Neural cell (in vitro differentiated cells): Measurements from ENCODE around the gene WDR12. TPM values are rescaled to one million over a fixed set of nuclear protein-coding genes. Genes with fewer than 3 reads are reported as not detected.

Experiments
- H2AFZ ChIP-seq: fragments of 200-600, 300-800 bp; sonication (generic), shearing (Covaris generic); 2 replicates; pipeline ENCODE4 v1.6.0; 2014; ENCODE audit warnings: low read depth, mild to moderate bottlenecking, antibody characterized with exemption, low read length, moderate library complexity
- H3F3A ChIP-seq: fragments of 200-600 bp; shearing (Covaris generic); 2 replicates; pipeline ENCODE4 v1.6.1; 2016; ENCODE audit warnings: mild to moderate bottlenecking, moderate library complexity, mixed read lengths, antibody characterized with exemption, low read length; ENCODE audit not compliant: insufficient read depth, poor library complexity, severe bottlenecking
- H3K27ac ChIP-seq: fragments of 200-600, 300-800 bp; sonication (generic), shearing (Covaris generic); 2 replicates; pipeline ENCODE4 v1.5.1; 2014; ENCODE audit warnings: mild to moderate bottlenecking, low read length, moderate library complexity
- H3K27me3 ChIP-seq: fragments of 300-800, 200-600 bp; sonication (generic), shearing (Covaris generic); 2 replicates; pipeline ENCODE4 v1.6.0; 2014; ENCODE audit warnings: mild to moderate bottlenecking, low read depth, low read length, moderate library complexity; ENCODE audit not compliant: insufficient read depth
- H3K36me3 ChIP-seq: fragments of 300-800, 200-600 bp; sonication (generic), shearing (Covaris generic); 2 replicates; pipeline ENCODE4 v1.5.1; 2014; ENCODE audit warnings: mild to moderate bottlenecking, antibody characterized with exemption, low read length, moderate library complexity; ENCODE audit not compliant: insufficient read depth
- H3K4me2 ChIP-seq: fragments of 300-800, 200-600 bp; sonication (generic), shearing (Covaris generic); 2 replicates; pipeline ENCODE4 v1.6.0; 2014; ENCODE audit warnings: mild to moderate bottlenecking, low read length
- H3K4me3 ChIP-seq: fragments of 300-800, 200-600 bp; sonication (generic), shearing (Covaris generic); 2 replicates; pipeline ENCODE4 v1.5.1; 2014; ENCODE audit warnings: mild to moderate bottlenecking, low read length, moderate library complexity
- H3K79me2 ChIP-seq: fragments of 200-600 bp; shearing (Covaris generic); replicated peaks from 2 replicates; pipeline ENCODE4 v1.6.0; 2014; ENCODE audit warnings: mild to moderate bottlenecking, low read length, moderate library complexity; ENCODE audit not compliant: insufficient read depth
- H3K9ac ChIP-seq: fragments of 300-800, 200-600 bp; sonication (generic), shearing (Covaris generic); 2 replicates; pipeline ENCODE4 v1.6.1; 2016; ENCODE audit warnings: mild to moderate bottlenecking, low read length, mixed read lengths
- H3K9me2 ChIP-seq: fragments of 200-600 bp; shearing (Covaris generic); 2 replicates; pipeline ENCODE4 v1.6.1; 2016; ENCODE audit warnings: mild to moderate bottlenecking, low read length, mixed read lengths; ENCODE audit not compliant: insufficient read depth
- H3K9me3 ChIP-seq: fragments of 200-600, 300-800 bp; sonication (generic), shearing (Covaris generic); 2 replicates; pipeline ENCODE4 v1.6.1; 2016; ENCODE audit warnings: mild to moderate bottlenecking, mixed run types, low read length, moderate library complexity, mixed read lengths
- H4K20me1 ChIP-seq: fragments of 200-600 bp; shearing (Covaris generic); 2 replicates; pipeline ENCODE4 v1.6.1; 2016; ENCODE audit warnings: mild to moderate bottlenecking, mixed run types; ENCODE audit not compliant: insufficient read depth
- CTCF ChIP-seq: fragments of 450-650 bp; IDR thresholded peaks from 2 replicates; pipeline ENCODE4 v1.5.1; 2014; ENCODE audit warnings: antibody characterized with exemption, mild to moderate bottlenecking, moderate library complexity; ENCODE audit not compliant: poor library complexity, severe bottlenecking
- EP300 ChIP-seq: fragments of 450-650 bp; conservative IDR thresholded peaks from 2 replicates; pipeline ENCODE4 v1.6.1; 2014; ENCODE audit warnings: antibody characterized with exemption, mild to moderate bottlenecking, moderate library complexity; ENCODE audit not compliant: poor library complexity, severe bottlenecking
- EZH2 ChIP-seq: fragments of 200-600, 300-800 bp; shearing (Covaris generic), sonication (generic); IDR thresholded peaks from 2 replicates; pipeline ENCODE4 v1.6.1; 2014; ENCODE audit warnings: antibody characterized with exemption, low read length, borderline replicate concordance, mild to moderate bottlenecking; ENCODE audit not compliant: insufficient read depth, poor library complexity, severe bottlenecking
- MXI1 ChIP-seq: fragments of 450-650 bp; conservative IDR thresholded peaks from 2 replicates; pipeline ENCODE4 v1.6.1; 2014; ENCODE audit warnings: antibody characterized with exemption, mild to moderate bottlenecking; ENCODE audit not compliant: poor library complexity, severe bottlenecking
- POLR2AphosphoS5 ChIP-seq: IDR thresholded peaks from 2 replicates; pipeline ENCODE4 v1.6.1; 2012
- RAD21 ChIP-seq: fragments of 450-650 bp; conservative IDR thresholded peaks from 2 replicates; pipeline ENCODE4 v1.6.1; 2014; ENCODE audit warnings: antibody characterized with exemption, mild to moderate bottlenecking, moderate library complexity
- SMC3 ChIP-seq: fragments of 450-650 bp; conservative IDR thresholded peaks from 2 replicates; pipeline ENCODE4 v1.6.1; 2014; ENCODE audit warnings: antibody characterized with exemption, mild to moderate bottlenecking, moderate library complexity; ENCODE audit not compliant: poor library complexity
- TAF1 ChIP-seq: IDR thresholded peaks from 2 replicates; pipeline ENCODE4 v1.6.1; 2012; ENCODE audit warnings: low read depth
- polyA plus RNA-seq: library from polyadenylated mRNA; depleted of rRNA; stranded (reverse); fragments of >200 nt; gene quantifications from 2 replicates; pipeline ENCODE4 v1.2.3, GENCODE V29; 2014
- TF ChIP-seq, protein P1 (sequence below): IDR thresholded peaks from 2 replicates; pipeline ENCODE4 v1.6.1; 2012; ENCODE audit warnings: borderline replicate concordance

Gene WDR12
- polyA plus RNA-seq, 1 donor from 2014 or later: 26.8 TPM

- Histone ChIP-seq H3K27me3 (no peaks in the 10 kb centered on the region), H3K9me2 (no peaks in the 10 kb centered on the region), H3K9ac (no peak overlapping the region), H3K4me2 (no peak overlapping the region), H3K9me3 (no peaks in the 10 kb centered on the region), H3K27ac (no peak overlapping the region), H4K20me1 (no peaks in the 10 kb centered on the region), H2AFZ (no peak overlapping the region), H3K79me2 (no peaks in the 10 kb centered on the region), H3K36me3 (peaks cover 5% of the 10 kb centered on the region), H3K4me3 (no peak overlapping the region), H3F3A (no peaks in the 10 kb centered on the region)
- TF ChIP-seq EP300: no peak
- TF ChIP-seq SMC3: no peak
- TF ChIP-seq TAF1: no peak
- TF ChIP-seq CTCF: no peak
- no peak for TF ChIP-seq POLR2AphosphoS5
- TF ChIP-seq, protein P1, sequence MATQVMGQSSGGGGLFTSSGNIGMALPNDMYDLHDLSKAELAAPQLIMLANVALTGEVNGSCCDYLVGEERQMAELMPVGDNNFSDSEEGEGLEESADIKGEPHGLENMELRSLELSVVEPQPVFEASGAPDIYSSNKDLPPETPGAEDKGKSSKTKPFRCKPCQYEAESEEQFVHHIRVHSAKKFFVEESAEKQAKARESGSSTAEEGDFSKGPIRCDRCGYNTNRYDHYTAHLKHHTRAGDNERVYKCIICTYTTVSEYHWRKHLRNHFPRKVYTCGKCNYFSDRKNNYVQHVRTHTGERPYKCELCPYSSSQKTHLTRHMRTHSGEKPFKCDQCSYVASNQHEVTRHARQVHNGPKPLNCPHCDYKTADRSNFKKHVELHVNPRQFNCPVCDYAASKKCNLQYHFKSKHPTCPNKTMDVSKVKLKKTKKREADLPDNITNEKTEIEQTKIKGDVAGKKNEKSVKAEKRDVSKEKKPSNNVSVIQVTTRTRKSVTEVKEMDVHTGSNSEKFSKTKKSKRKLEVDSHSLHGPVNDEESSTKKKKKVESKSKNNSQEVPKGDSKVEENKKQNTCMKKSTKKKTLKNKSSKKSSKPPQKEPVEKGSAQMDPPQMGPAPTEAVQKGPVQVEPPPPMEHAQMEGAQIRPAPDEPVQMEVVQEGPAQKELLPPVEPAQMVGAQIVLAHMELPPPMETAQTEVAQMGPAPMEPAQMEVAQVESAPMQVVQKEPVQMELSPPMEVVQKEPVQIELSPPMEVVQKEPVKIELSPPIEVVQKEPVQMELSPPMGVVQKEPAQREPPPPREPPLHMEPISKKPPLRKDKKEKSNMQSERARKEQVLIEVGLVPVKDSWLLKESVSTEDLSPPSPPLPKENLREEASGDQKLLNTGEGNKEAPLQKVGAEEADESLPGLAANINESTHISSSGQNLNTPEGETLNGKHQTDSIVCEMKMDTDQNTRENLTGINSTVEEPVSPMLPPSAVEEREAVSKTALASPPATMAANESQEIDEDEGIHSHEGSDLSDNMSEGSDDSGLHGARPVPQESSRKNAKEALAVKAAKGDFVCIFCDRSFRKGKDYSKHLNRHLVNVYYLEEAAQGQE: no peak
- no peak for TF ChIP-seq MXI1
- TF ChIP-seq RAD21: no peak
- TF ChIP-seq EZH2: no peak
Observed at GRCh38 chr2:202881570-202881969, 29.9 kb downstream of the WDR12 start.

- Histone ChIP-seq H3K4me3 (no peak overlapping the region), H3K27me3 (no peaks in the 10 kb centered on the region), H3K9me2 (no peaks in the 10 kb centered on the region), H2AFZ (no peak overlapping the region), H4K20me1 (no peaks in the 10 kb centered on the region), H3F3A (no peaks in the 10 kb centered on the region), H3K27ac (no peak overlapping the region), H3K4me2 (no peak overlapping the region), H3K79me2 (no peaks in the 10 kb centered on the region), H3K9me3 (no peaks in the 10 kb centered on the region), H3K9ac (no peak overlapping the region), H3K36me3 (peaks cover 5% of the 10 kb centered on the region)
- TF ChIP-seq, protein P1: no peak
- no peak for TF ChIP-seq POLR2AphosphoS5
- no peak for TF ChIP-seq EP300
- TF ChIP-seq CTCF: no peak
- no peak for TF ChIP-seq TAF1
- TF ChIP-seq RAD21: no peak
- no peak for TF ChIP-seq EZH2
- no peak for TF ChIP-seq MXI1
- TF ChIP-seq SMC3: no peak
Observed at GRCh38 chr2:202877699-202878098, 33.8 kb downstream of the WDR12 start.
